Neural cell (in vitro differentiated cells): ENCODE results near the gene ENPEP. TPM values are rescaled to one million over a fixed set of nuclear protein-coding genes. Genes with fewer than 3 reads are reported as not detected.
A peak's percentile ranks its signal among the peaks of the same experiment; 100 is the strongest.

Source experiments
- H2AFZ ChIP-seq: fragments of 200-600, 300-800 bp; sonication (generic), shearing (Covaris generic); 2 replicates; pipeline ENCODE4 v1.6.0; 2014; ENCODE audit warnings: low read depth, mild to moderate bottlenecking, antibody characterized with exemption, low read length, moderate library complexity
- H3F3A ChIP-seq: fragments of 200-600 bp; shearing (Covaris generic); 2 replicates; pipeline ENCODE4 v1.6.1; 2016; ENCODE audit warnings: mild to moderate bottlenecking, moderate library complexity, mixed read lengths, antibody characterized with exemption, low read length; ENCODE audit not compliant: insufficient read depth, poor library complexity, severe bottlenecking
- H3K27ac ChIP-seq: fragments of 200-600, 300-800 bp; sonication (generic), shearing (Covaris generic); 2 replicates; pipeline ENCODE4 v1.5.1; 2014; ENCODE audit warnings: mild to moderate bottlenecking, low read length, moderate library complexity
- H3K27me3 ChIP-seq: fragments of 300-800, 200-600 bp; sonication (generic), shearing (Covaris generic); 2 replicates; pipeline ENCODE4 v1.6.0; 2014; ENCODE audit warnings: mild to moderate bottlenecking, low read depth, low read length, moderate library complexity; ENCODE audit not compliant: insufficient read depth
- H3K36me3 ChIP-seq: fragments of 300-800, 200-600 bp; sonication (generic), shearing (Covaris generic); 2 replicates; pipeline ENCODE4 v1.5.1; 2014; ENCODE audit warnings: mild to moderate bottlenecking, antibody characterized with exemption, low read length, moderate library complexity; ENCODE audit not compliant: insufficient read depth
- H3K4me2 ChIP-seq: fragments of 300-800, 200-600 bp; sonication (generic), shearing (Covaris generic); 2 replicates; pipeline ENCODE4 v1.6.0; 2014; ENCODE audit warnings: mild to moderate bottlenecking, low read length
- H3K4me3 ChIP-seq: fragments of 300-800, 200-600 bp; sonication (generic), shearing (Covaris generic); 2 replicates; pipeline ENCODE4 v1.5.1; 2014; ENCODE audit warnings: mild to moderate bottlenecking, low read length, moderate library complexity
- H3K79me2 ChIP-seq: fragments of 200-600 bp; shearing (Covaris generic); replicated peaks from 2 replicates; pipeline ENCODE4 v1.6.0; 2014; ENCODE audit warnings: mild to moderate bottlenecking, low read length, moderate library complexity; ENCODE audit not compliant: insufficient read depth
- H3K9ac ChIP-seq: fragments of 300-800, 200-600 bp; sonication (generic), shearing (Covaris generic); 2 replicates; pipeline ENCODE4 v1.6.1; 2016; ENCODE audit warnings: mild to moderate bottlenecking, low read length, mixed read lengths
- H3K9me2 ChIP-seq: fragments of 200-600 bp; shearing (Covaris generic); 2 replicates; pipeline ENCODE4 v1.6.1; 2016; ENCODE audit warnings: mild to moderate bottlenecking, low read length, mixed read lengths; ENCODE audit not compliant: insufficient read depth
- H3K9me3 ChIP-seq: fragments of 200-600, 300-800 bp; sonication (generic), shearing (Covaris generic); 2 replicates; pipeline ENCODE4 v1.6.1; 2016; ENCODE audit warnings: mild to moderate bottlenecking, mixed run types, low read length, moderate library complexity, mixed read lengths
- H4K20me1 ChIP-seq: fragments of 200-600 bp; shearing (Covaris generic); 2 replicates; pipeline ENCODE4 v1.6.1; 2016; ENCODE audit warnings: mild to moderate bottlenecking, mixed run types; ENCODE audit not compliant: insufficient read depth
- CTCF ChIP-seq: fragments of 450-650 bp; IDR thresholded peaks from 2 replicates; pipeline ENCODE4 v1.5.1; 2014; ENCODE audit warnings: antibody characterized with exemption, mild to moderate bottlenecking, moderate library complexity; ENCODE audit not compliant: poor library complexity, severe bottlenecking
- EP300 ChIP-seq: fragments of 450-650 bp; conservative IDR thresholded peaks from 2 replicates; pipeline ENCODE4 v1.6.1; 2014; ENCODE audit warnings: antibody characterized with exemption, mild to moderate bottlenecking, moderate library complexity; ENCODE audit not compliant: poor library complexity, severe bottlenecking
- EZH2 ChIP-seq: fragments of 200-600, 300-800 bp; shearing (Covaris generic), sonication (generic); IDR thresholded peaks from 2 replicates; pipeline ENCODE4 v1.6.1; 2014; ENCODE audit warnings: antibody characterized with exemption, low read length, borderline replicate concordance, mild to moderate bottlenecking; ENCODE audit not compliant: insufficient read depth, poor library complexity, severe bottlenecking
- MXI1 ChIP-seq: fragments of 450-650 bp; conservative IDR thresholded peaks from 2 replicates; pipeline ENCODE4 v1.6.1; 2014; ENCODE audit warnings: antibody characterized with exemption, mild to moderate bottlenecking; ENCODE audit not compliant: poor library complexity, severe bottlenecking
- POLR2AphosphoS5 ChIP-seq: IDR thresholded peaks from 2 replicates; pipeline ENCODE4 v1.6.1; 2012
- RAD21 ChIP-seq: fragments of 450-650 bp; conservative IDR thresholded peaks from 2 replicates; pipeline ENCODE4 v1.6.1; 2014; ENCODE audit warnings: antibody characterized with exemption, mild to moderate bottlenecking, moderate library complexity
- SMC3 ChIP-seq: fragments of 450-650 bp; conservative IDR thresholded peaks from 2 replicates; pipeline ENCODE4 v1.6.1; 2014; ENCODE audit warnings: antibody characterized with exemption, mild to moderate bottlenecking, moderate library complexity; ENCODE audit not compliant: poor library complexity
- TAF1 ChIP-seq: IDR thresholded peaks from 2 replicates; pipeline ENCODE4 v1.6.1; 2012; ENCODE audit warnings: low read depth
- polyA plus RNA-seq: library from polyadenylated mRNA; depleted of rRNA; stranded (reverse); fragments of >200 nt; gene quantifications from 2 replicates; pipeline ENCODE4 v1.2.3, GENCODE V29; 2014
- TF ChIP-seq, protein P1 (sequence below): IDR thresholded peaks from 2 replicates; pipeline ENCODE4 v1.6.1; 2012; ENCODE audit warnings: borderline replicate concordance

ENPEP gene
- polyA plus RNA-seq, 1 donor from 2014 or later = 0.06 TPM

DNA sequence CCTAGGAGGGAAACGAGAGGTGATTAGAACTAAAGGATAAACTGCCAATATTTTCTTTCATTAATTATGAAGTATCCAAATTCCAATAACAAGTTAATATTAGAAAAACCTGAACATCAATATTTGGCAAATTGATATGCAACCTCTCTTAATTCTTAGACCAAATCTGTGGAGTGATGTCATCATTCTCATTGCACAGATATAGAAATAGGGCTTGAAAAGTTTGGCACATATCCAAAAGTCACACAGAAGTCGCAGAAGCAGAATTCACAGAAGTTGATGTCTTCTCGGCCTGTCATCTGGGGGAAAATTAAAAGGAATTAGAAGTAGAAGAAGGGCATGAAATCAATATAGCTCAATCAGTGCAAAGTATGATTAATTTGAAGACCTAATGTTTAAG, 36.9 kb downstream of the ENPEP start:
- H3K4me2 ChIP-seq = no peak overlapping the region
- H3K9me2 ChIP-seq = no peaks in the 10 kb centered on the region
- no peak overlapping the region for H3K4me3 ChIP-seq
- H2AFZ ChIP-seq = no peak overlapping the region
- H3F3A ChIP-seq = no peaks in the 10 kb centered on the region
- TF ChIP-seq MXI1 = no peak
- TF ChIP-seq SMC3 = no peak
- no peak for TF ChIP-seq RAD21
- TF ChIP-seq, protein P1, sequence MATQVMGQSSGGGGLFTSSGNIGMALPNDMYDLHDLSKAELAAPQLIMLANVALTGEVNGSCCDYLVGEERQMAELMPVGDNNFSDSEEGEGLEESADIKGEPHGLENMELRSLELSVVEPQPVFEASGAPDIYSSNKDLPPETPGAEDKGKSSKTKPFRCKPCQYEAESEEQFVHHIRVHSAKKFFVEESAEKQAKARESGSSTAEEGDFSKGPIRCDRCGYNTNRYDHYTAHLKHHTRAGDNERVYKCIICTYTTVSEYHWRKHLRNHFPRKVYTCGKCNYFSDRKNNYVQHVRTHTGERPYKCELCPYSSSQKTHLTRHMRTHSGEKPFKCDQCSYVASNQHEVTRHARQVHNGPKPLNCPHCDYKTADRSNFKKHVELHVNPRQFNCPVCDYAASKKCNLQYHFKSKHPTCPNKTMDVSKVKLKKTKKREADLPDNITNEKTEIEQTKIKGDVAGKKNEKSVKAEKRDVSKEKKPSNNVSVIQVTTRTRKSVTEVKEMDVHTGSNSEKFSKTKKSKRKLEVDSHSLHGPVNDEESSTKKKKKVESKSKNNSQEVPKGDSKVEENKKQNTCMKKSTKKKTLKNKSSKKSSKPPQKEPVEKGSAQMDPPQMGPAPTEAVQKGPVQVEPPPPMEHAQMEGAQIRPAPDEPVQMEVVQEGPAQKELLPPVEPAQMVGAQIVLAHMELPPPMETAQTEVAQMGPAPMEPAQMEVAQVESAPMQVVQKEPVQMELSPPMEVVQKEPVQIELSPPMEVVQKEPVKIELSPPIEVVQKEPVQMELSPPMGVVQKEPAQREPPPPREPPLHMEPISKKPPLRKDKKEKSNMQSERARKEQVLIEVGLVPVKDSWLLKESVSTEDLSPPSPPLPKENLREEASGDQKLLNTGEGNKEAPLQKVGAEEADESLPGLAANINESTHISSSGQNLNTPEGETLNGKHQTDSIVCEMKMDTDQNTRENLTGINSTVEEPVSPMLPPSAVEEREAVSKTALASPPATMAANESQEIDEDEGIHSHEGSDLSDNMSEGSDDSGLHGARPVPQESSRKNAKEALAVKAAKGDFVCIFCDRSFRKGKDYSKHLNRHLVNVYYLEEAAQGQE = no peak
- TF ChIP-seq POLR2AphosphoS5 = no peak
- TF ChIP-seq EP300 = no peak
- TF ChIP-seq CTCF = no peak
- TF ChIP-seq EZH2 = no peak
- no peak for TF ChIP-seq TAF1
- H3K27me3 ChIP-seq = no peaks in the 10 kb centered on the region
- H4K20me1 ChIP-seq = no peaks in the 10 kb centered on the region
- H3K9me3 ChIP-seq = no peaks in the 10 kb centered on the region
- no peak overlapping the region for H3K9ac ChIP-seq
- no peaks in the 10 kb centered on the region for H3K79me2 ChIP-seq
- H3K27ac ChIP-seq = no peak overlapping the region
- H3K36me3 ChIP-seq = no peaks in the 10 kb centered on the region

DNA sequence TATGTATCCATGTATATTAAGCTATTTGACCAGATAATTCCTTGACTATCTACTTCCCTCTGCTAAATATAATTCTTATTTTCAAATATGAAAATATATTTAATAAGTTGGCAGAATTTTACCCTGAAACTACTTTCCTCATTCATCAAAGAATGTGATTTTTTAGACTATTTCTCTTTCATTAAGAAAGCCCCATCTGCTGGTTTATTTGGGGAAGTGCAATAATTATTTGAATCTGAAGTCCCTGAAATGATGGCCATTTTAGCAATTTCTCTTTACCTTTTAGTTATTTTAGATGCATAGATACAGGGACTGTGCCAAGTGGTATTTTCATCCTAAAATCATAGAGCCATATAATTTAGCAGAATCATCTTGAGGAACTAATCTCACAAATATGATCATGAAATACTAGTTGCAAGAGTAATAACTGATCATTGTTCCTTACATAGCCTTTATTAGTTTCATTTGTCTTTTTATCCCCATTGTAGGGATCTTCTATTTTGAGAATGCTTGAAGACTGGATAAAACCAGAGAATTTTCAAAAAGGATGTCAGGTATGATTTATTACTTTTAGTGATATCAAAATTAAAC, 39.0 kb downstream of the ENPEP start:
- H3K4me3 ChIP-seq = no peak overlapping the region
- H3F3A ChIP-seq = no peaks in the 10 kb centered on the region
- no peak overlapping the region for H3K4me2 ChIP-seq
- H3K36me3 ChIP-seq = no peaks in the 10 kb centered on the region
- H3K9me2 ChIP-seq = no peaks in the 10 kb centered on the region
- H2AFZ ChIP-seq = no peak overlapping the region
- H4K20me1 ChIP-seq = no peaks in the 10 kb centered on the region
- H3K9me3 ChIP-seq = no peaks in the 10 kb centered on the region
- H3K27me3 ChIP-seq = no peaks in the 10 kb centered on the region
- H3K9ac ChIP-seq = no peak overlapping the region
- H3K27ac ChIP-seq = no peak overlapping the region
- no peaks in the 10 kb centered on the region for H3K79me2 ChIP-seq
- TF ChIP-seq RAD21 (peak; percentile 74), EZH2 (no peak), SMC3 (peak; percentile 87), TAF1 (no peak), MXI1 (no peak), POLR2AphosphoS5 (no peak), EP300 (no peak), CTCF (peak; percentile 75)
- TF ChIP-seq, protein P1 = no peak
